HCT116 (cell line): ENCODE measurements around the gene NUDT16. TPM values are rescaled to one million over a fixed set of nuclear protein-coding genes. Genes with fewer than 3 reads are reported as not detected.

Experiments used
- ATAC-seq: fragments of 200-7000 bp; cut with Tn5 transposase; 2 replicates; pipeline ENCODE4 v1.9.1; 2020; ENCODE audit warnings: mild to moderate bottlenecking, moderate library complexity
- BruUV-seq: library from RNA; stranded (reverse); fragments of 400-500 nt; replicated peaks from 2 replicates; lab custom pipeline; 2021; lab: Mats Ljungman, UMichigan
- CTCF ChIA-PET: fragments of 300-600 bp; sonication (Branson Sonifier 250); formaldehyde crosslinking; loops from one replicate; lab custom pipeline; 2021; ENCODE audit warnings: antibody characterized with exemption; lab: Charles Lee
- POLR2A ChIA-PET: fragments of 300-600, 350-600 bp; sonication (Branson Sonifier 250); formaldehyde crosslinking; loops from one replicate; lab custom pipeline; 2021; ENCODE audit warnings: antibody characterized with exemption; lab: Charles Lee
- RAD21 ChIA-PET, 2 experiments: fragments of 300-600 bp; sonication (Branson Sonifier 250); formaldehyde crosslinking; loops; one replicate each; lab custom pipeline; 2023; ENCODE audit warnings: low total read pairs in 2 of 2; ENCODE audit not compliant: uncharacterized antibody in 2 of 2, unreplicated experiment in 2 of 2, low non-redundant PET in 1 of 2; lab: Charles Lee
- DNase-seq: peaks from one replicate; pipeline ENCODE4 v3.0.0-alpha.2; 2010; ENCODE audit warnings: low read depth, low spot score
- H2AFZ ChIP-seq: fragments of 200-600 bp; shearing (Covaris generic), sonication (generic); 2 replicates; pipeline ENCODE4 v1.6.1; 2017; ENCODE audit warnings: low read depth, mixed run types, mixed read lengths, antibody characterized with exemption, low read length; ENCODE audit not compliant: poor library complexity, severe bottlenecking
- H3K27ac ChIP-seq: 2 replicates; pipeline ENCODE4 v1.5.1; 2012; ENCODE audit warnings: low read depth, low read length
- H3K27me3 ChIP-seq: fragments of 200-600 bp; sonication (generic); 2 replicates; pipeline ENCODE4 v1.6.1; 2016; ENCODE audit warnings: mixed run types, low read length, mixed read lengths; ENCODE audit not compliant: insufficient read depth
- H3K36me3 ChIP-seq, 2 experiments: fragments of 200-500 bp in 1 of 2; fragments of 200-600 bp in 1 of 2; sonication (Bioruptor generic) in 1 of 2; sonication (generic) in 1 of 2; 2 replicates each; pipeline versions ENCODE4 v1.5.1 to v1.6.1; 2014 to 2016; ENCODE audit warnings: low read length in 2 of 2, inconsistent platforms in 1 of 2, mixed read lengths in 1 of 2, mixed run types in 1 of 2; ENCODE audit not compliant: insufficient read depth in 2 of 2, control insufficient read depth in 1 of 2
- H3K4me1 ChIP-seq, 2 experiments: fragments of 200-600 bp in 1 of 2; sonication (generic) in 1 of 2; 2 replicates each; pipeline versions ENCODE4 v1.5.1 to v1.6.1; 2012 to 2017; ENCODE audit warnings: low read length in 2 of 2, inconsistent platforms in 1 of 2, mild to moderate bottlenecking in 1 of 2, mixed read lengths in 1 of 2, mixed run types in 1 of 2, moderate library complexity in 1 of 2; ENCODE audit not compliant: insufficient read depth in 2 of 2, control insufficient read depth in 1 of 2
- H3K4me2 ChIP-seq: fragments of 200-600 bp; sonication (generic); 2 replicates; pipeline ENCODE4 v1.6.1; 2017; ENCODE audit warnings: mixed run types, low read length, mixed read lengths
- H3K4me3 ChIP-seq, 2 experiments: fragments of 200-600 bp in 1 of 2; sonication (generic) in 1 of 2; replicated peaks in 1 of 2; 2 replicates each; pipeline ENCODE4 v1.5.1; 2011 to 2016; ENCODE audit warnings: low read length in 2 of 2, control low read depth in 1 of 2, low read depth in 1 of 2, mild to moderate bottlenecking in 1 of 2, mixed read lengths in 1 of 2, mixed run types in 1 of 2
- H3K79me2 ChIP-seq: fragments of 200-600 bp; sonication (generic); 2 replicates; pipeline ENCODE4 v1.6.1; 2017; ENCODE audit warnings: mild to moderate bottlenecking, mixed run types, low read length, moderate library complexity, mixed read lengths; ENCODE audit not compliant: insufficient read depth
- H3K9ac ChIP-seq: fragments of 200-600 bp; sonication (generic); 2 replicates; pipeline ENCODE4 v1.6.1; 2016; ENCODE audit warnings: low read length, mixed read lengths
- H3K9me2 ChIP-seq: fragments of 200-600 bp; sonication (generic), shearing (Covaris generic); 2 replicates; pipeline ENCODE4 v1.6.1; 2017; ENCODE audit warnings: mixed run types, mild to moderate bottlenecking, moderate library complexity; ENCODE audit not compliant: insufficient read depth
- H3K9me3 ChIP-seq, 2 experiments: fragments of 200-500 bp in 1 of 2; fragments of 200-600 bp in 1 of 2; sonication (Bioruptor generic) in 1 of 2; sonication (generic) in 1 of 2; 2 replicates each; pipeline ENCODE4 v1.6.1; 2014 to 2017; ENCODE audit warnings: low read length in 2 of 2, mixed read lengths in 2 of 2, inconsistent platforms in 1 of 2, low read depth in 1 of 2, mild to moderate bottlenecking in 1 of 2, mixed run types in 1 of 2, moderate library complexity in 1 of 2; ENCODE audit not compliant: control insufficient read depth in 1 of 2, insufficient read depth in 1 of 2
- H4K20me1 ChIP-seq: fragments of 200-600 bp; sonication (generic), shearing (Covaris generic); 2 replicates; pipeline ENCODE4 v1.6.1; 2017; ENCODE audit warnings: mixed run types, mild to moderate bottlenecking, moderate library complexity; ENCODE audit not compliant: insufficient read depth
- CBX3 ChIP-seq: IDR thresholded peaks from 2 replicates; pipeline ENCODE4 v1.6.1; 2012; ENCODE audit warnings: low read depth
- CEBPB ChIP-seq: IDR thresholded peaks from 2 replicates; pipeline ENCODE4 v1.6.1; 2012; ENCODE audit warnings: low read depth
- CTCF ChIP-seq, 3 experiments: fragments of 200-600 bp in 1 of 3; sonication (generic) in 1 of 3; IDR thresholded peaks in 2 of 3; conservative IDR thresholded peaks in 1 of 3; 2 replicates each; pipeline ENCODE4 v1.5.1; 2012 to 2017; ENCODE audit warnings: low read depth in 2 of 3, low read length in 2 of 3, antibody characterized with exemption in 1 of 3, borderline replicate concordance in 1 of 3, control low read depth in 1 of 3, mild to moderate bottlenecking in 1 of 3, mixed read lengths in 1 of 3, mixed run types in 1 of 3, moderate library complexity in 1 of 3; ENCODE audit not compliant: insufficient read depth in 1 of 3
- ELF1 ChIP-seq: IDR thresholded peaks from 2 replicates; pipeline ENCODE4 v1.6.1; 2012; ENCODE audit warnings: low read depth, borderline replicate concordance
- EZH2 ChIP-seq: fragments of 200-600 bp; sonication (generic); IDR thresholded peaks from 2 replicates; pipeline ENCODE4 v1.6.1; 2017; ENCODE audit warnings: antibody characterized with exemption, mixed run types
- POLR2A ChIP-seq: IDR thresholded peaks from 2 replicates; pipeline ENCODE4 v1.7.0; 2011; ENCODE audit warnings: borderline replicate concordance; ENCODE audit not compliant: insufficient read depth, insufficient read length; ENCODE audit errors: extremely low read depth
- SRF ChIP-seq: IDR thresholded peaks from 2 replicates; pipeline ENCODE4 v1.6.1; 2012; ENCODE audit warnings: low read depth
- TCF7L2 ChIP-seq: IDR thresholded peaks from 2 replicates; pipeline ENCODE4 v1.7.0; 2011; ENCODE audit warnings: borderline replicate concordance, inconsistent platforms; ENCODE audit not compliant: insufficient read depth, insufficient read length; ENCODE audit errors: extremely low read depth
- intact Hi-C: fragments of 100-400 bp; cut with micrococcal nuclease; formaldehyde crosslinking; loops from 2 replicates; pipeline ENCODE4 v1.10.0; 2022
- total RNA-seq: library from RNA; stranded (reverse); gene quantifications from one replicate; pipeline ENCODE4 v1.2.1, GENCODE V29; 2021; ENCODE audit not compliant: unreplicated experiment
- TF ChIP-seq, protein P1 (sequence below): IDR thresholded peaks from 2 replicates; pipeline ENCODE4 v1.6.1; 2012; ENCODE audit warnings: low read depth

Gene NUDT16
- total RNA-seq, 1 experiment from 2014 or later, result 9.7 TPM

DNA sequence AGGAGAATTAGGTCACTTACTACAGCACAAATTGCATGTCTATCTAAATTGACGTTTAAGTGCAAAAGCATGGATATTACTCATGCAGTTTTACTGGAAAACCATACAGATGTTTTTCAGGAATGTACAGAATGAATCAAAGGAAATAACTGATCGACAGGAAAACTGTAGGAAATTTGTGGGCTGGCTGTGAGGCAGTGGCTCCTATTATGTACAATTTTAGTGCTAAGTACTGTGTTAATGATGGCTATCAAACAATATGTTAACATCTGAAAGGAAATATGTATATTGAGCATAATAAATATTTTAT, 6.9 kb downstream of the NUDT16 start (continued):
- TF ChIP-seq, protein P1, sequence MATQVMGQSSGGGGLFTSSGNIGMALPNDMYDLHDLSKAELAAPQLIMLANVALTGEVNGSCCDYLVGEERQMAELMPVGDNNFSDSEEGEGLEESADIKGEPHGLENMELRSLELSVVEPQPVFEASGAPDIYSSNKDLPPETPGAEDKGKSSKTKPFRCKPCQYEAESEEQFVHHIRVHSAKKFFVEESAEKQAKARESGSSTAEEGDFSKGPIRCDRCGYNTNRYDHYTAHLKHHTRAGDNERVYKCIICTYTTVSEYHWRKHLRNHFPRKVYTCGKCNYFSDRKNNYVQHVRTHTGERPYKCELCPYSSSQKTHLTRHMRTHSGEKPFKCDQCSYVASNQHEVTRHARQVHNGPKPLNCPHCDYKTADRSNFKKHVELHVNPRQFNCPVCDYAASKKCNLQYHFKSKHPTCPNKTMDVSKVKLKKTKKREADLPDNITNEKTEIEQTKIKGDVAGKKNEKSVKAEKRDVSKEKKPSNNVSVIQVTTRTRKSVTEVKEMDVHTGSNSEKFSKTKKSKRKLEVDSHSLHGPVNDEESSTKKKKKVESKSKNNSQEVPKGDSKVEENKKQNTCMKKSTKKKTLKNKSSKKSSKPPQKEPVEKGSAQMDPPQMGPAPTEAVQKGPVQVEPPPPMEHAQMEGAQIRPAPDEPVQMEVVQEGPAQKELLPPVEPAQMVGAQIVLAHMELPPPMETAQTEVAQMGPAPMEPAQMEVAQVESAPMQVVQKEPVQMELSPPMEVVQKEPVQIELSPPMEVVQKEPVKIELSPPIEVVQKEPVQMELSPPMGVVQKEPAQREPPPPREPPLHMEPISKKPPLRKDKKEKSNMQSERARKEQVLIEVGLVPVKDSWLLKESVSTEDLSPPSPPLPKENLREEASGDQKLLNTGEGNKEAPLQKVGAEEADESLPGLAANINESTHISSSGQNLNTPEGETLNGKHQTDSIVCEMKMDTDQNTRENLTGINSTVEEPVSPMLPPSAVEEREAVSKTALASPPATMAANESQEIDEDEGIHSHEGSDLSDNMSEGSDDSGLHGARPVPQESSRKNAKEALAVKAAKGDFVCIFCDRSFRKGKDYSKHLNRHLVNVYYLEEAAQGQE, result no peak

- Histone ChIP-seq H3K4me2 (no peak overlapping the region), H3K9me2 (no peaks in the 10 kb centered on the region), H4K20me1 (no peaks in the 10 kb centered on the region), H3K4me1 (no peaks in the 10 kb centered on the region), H3K36me3 (no peaks in the 10 kb centered on the region), H2AFZ (no peak overlapping the region), H3K27me3 (no peaks in the 10 kb centered on the region), H3K9me3 (no peaks in the 10 kb centered on the region), H3K79me2 (no peaks in the 10 kb centered on the region), H3K4me3 (no peak overlapping the region), H3K9ac (no peak overlapping the region), H3K27ac (no peak overlapping the region)
- intact Hi-C loops, result no loop called here
- DNase-seq (no peak), ATAC-seq (no peak)
- no peak for TF ChIP-seq ELF1
- no peak for TF ChIP-seq POLR2A
- TF ChIP-seq EZH2, result no peak
- TF ChIP-seq CBX3, result no peak
- TF ChIP-seq, protein P1, result no peak
- no peak for TF ChIP-seq SRF
- TF ChIP-seq CEBPB, result no peak
- no peak for TF ChIP-seq CTCF (IDR thresholded peaks at IDR 0.05 in 2 of 3, conservative IDR thresholded peaks at IDR 0.05 in 1 of 3; ENCODE audit: borderline replicate concordance in 1 of 3, insufficient read depth in 1 of 3, low read depth in 2 of 3, low read length in 2 of 3)
- no peak for TF ChIP-seq TCF7L2
- BruUV-seq, result no TSS peak
- CTCF ChIA-PET, result no interaction called here
- POLR2A ChIA-PET, result no interaction called here
- RAD21 ChIA-PET, result no interaction called here
Observed at GRCh38 chr3:131390331-131390730, 8.8 kb downstream of the NUDT16 start.
